HepG2 (cell line): ENCODE results near the gene NOX3. TPM values are rescaled to one million over a fixed set of nuclear protein-coding genes. Genes with fewer than 3 reads are reported as not detected.

Source experiments
- ATAC-seq: fragments of 200-7000 bp; cut with Tn5 transposase; 3 replicates; pipeline ENCODE4 v1.9.1; 2020; ENCODE audit warnings: mild to moderate bottlenecking, moderate library complexity
- BruUV-seq: library from RNA; stranded (reverse); fragments of 400-500 nt; replicated peaks from 2 replicates; lab custom pipeline; 2021; lab: Mats Ljungman, UMichigan
- CTCF ChIA-PET: fragments of 300-600 bp; formaldehyde crosslinking; extraction: SDS; loops from one replicate; lab custom pipeline; 2021; ENCODE audit warnings: low total read pairs, inconsistent platforms, low intra/inter-chr PET ratio; lab: Yijun Ruan, JAX
- POLR2A ChIA-PET: fragments of 350-600 bp; sonication (Branson Sonifier 250); formaldehyde crosslinking; loops from one replicate; lab custom pipeline; 2020; ENCODE audit warnings: antibody characterized with exemption, inconsistent platforms; lab: Yijun Ruan, JAX
- DNase-seq: peaks from one replicate; pipeline ENCODE4 v3.0.0-alpha.2; 2015; ENCODE audit warnings: low spot score
- FAIRE-seq: peaks from 3 replicates; lab custom pipeline; 2011; peaks lifted over from hg19 to GRCh38; lab: Jason Lieb, UNC
- H2AFZ ChIP-seq: one replicate; pipeline ENCODE4 v1.6.1; 2011; ENCODE audit warnings: low read length, inconsistent platforms
- H3K27ac ChIP-seq: fragments of 300-600 bp; 3 replicates; pipeline ENCODE4 v1.8.0; 2011; ENCODE audit warnings: mixed run types, mild to moderate bottlenecking, mixed read lengths, low read length, inconsistent platforms; ENCODE audit not compliant: insufficient read depth; ENCODE audit errors: extremely low read length
- H3K27me3 ChIP-seq, 2 experiments: fragments of 200-600 bp in 1 of 2; 2 replicates in 1 of 2; 3 replicates in 1 of 2; pipeline versions ENCODE4 v1.6.0 to v1.8.0; 2011; ENCODE audit warnings: low read length in 2 of 2, mild to moderate bottlenecking in 2 of 2, moderate library complexity in 2 of 2, inconsistent platforms in 1 of 2; ENCODE audit not compliant: insufficient read depth in 2 of 2, control insufficient read depth in 1 of 2
- H3K36me3 ChIP-seq, 2 experiments: fragments of 200-600 bp in 1 of 2; replicated peaks in 1 of 2; 2 replicates in 1 of 2; 3 replicates in 1 of 2; pipeline versions ENCODE4 v1.5.1 to v1.8.0; 2011; ENCODE audit warnings: low read length in 2 of 2, inconsistent platforms in 1 of 2; ENCODE audit not compliant: insufficient read depth in 2 of 2, control insufficient read depth in 1 of 2
- H3K4me1 ChIP-seq: 2 replicates; pipeline ENCODE4 v1.5.1; 2012; ENCODE audit warnings: low read length, inconsistent platforms; ENCODE audit not compliant: insufficient read depth
- H3K4me2 ChIP-seq: 2 replicates; pipeline ENCODE4 v1.6.0; 2011; ENCODE audit warnings: low read depth, low read length, inconsistent platforms
- H3K4me3 ChIP-seq, 3 experiments: fragments of 200-600 bp in 1 of 3; sonication (generic), shearing (Covaris generic) in 1 of 3; replicated peaks in 1 of 3; 2 replicates each; pipeline ENCODE4 v1.5.1; 2011 to 2016; ENCODE audit warnings: low read length in 3 of 3, inconsistent platforms in 2 of 3, low read depth in 2 of 3, mild to moderate bottlenecking in 2 of 3, control low read depth in 1 of 3, mixed read lengths in 1 of 3; ENCODE audit not compliant: insufficient read depth in 1 of 3
- H3K79me2 ChIP-seq: one replicate; pipeline ENCODE4 v1.6.1; 2011; ENCODE audit warnings: low read length, inconsistent platforms; ENCODE audit not compliant: insufficient read depth
- H3K9ac ChIP-seq: 2 replicates; pipeline ENCODE4 v1.6.0; 2011; ENCODE audit warnings: mild to moderate bottlenecking, low read depth, low read length, inconsistent platforms; ENCODE audit not compliant: insufficient read depth
- H3K9me3 ChIP-seq: 2 replicates; pipeline ENCODE4 v1.5.1; 2012; ENCODE audit warnings: mild to moderate bottlenecking, low read length
- H4K20me1 ChIP-seq: 2 replicates; pipeline ENCODE4 v1.6.0; 2011; ENCODE audit warnings: inconsistent platforms, mild to moderate bottlenecking, low read length, moderate library complexity; ENCODE audit not compliant: insufficient read depth
- FOXJ3 ChIP-seq: sonication (generic); formaldehyde crosslinking; IDR thresholded peaks from 2 replicates; pipeline ENCODE4 v1.4.0; 2020; ENCODE audit warnings: missing genetic modification reagents, mild to moderate bottlenecking, borderline replicate concordance
- GABPB1 ChIP-seq: IDR thresholded peaks from 2 replicates; pipeline ENCODE4 v1.6.1; 2016; ENCODE audit warnings: mild to moderate bottlenecking, missing genetic modification reagents, moderate library complexity, missing compliant biosample characterization
- IRX3 ChIP-seq: sonication (generic); formaldehyde crosslinking; IDR thresholded peaks from 2 replicates; pipeline ENCODE4 v1.8.1; 2023; ENCODE audit warnings: mild to moderate bottlenecking, low read depth, missing genetic modification reagents, borderline replicate concordance
- PHF20 ChIP-seq: sonication (generic); formaldehyde crosslinking; IDR thresholded peaks from 2 replicates; pipeline ENCODE4 v1.5.0; 2020; ENCODE audit warnings: mild to moderate bottlenecking, missing genetic modification reagents
- RAD51 ChIP-seq: fragments of 450-650 bp; IDR thresholded peaks from 2 replicates; pipeline ENCODE4 v1.6.1; 2016; ENCODE audit warnings: borderline replicate concordance
- TCF7 ChIP-seq: sonication (generic); IDR thresholded peaks from 2 replicates; pipeline ENCODE4 v1.6.1; 2016; ENCODE audit warnings: antibody characterized with exemption, low read depth
- ZNF30 ChIP-seq: sonication (generic); formaldehyde crosslinking; IDR thresholded peaks from 2 replicates; pipeline ENCODE4 v1.5.0; 2020; ENCODE audit warnings: mild to moderate bottlenecking, missing genetic modification reagents
- ZNF556 ChIP-seq: sonication (generic); formaldehyde crosslinking; IDR thresholded peaks from 2 replicates; pipeline ENCODE4 v1.4.0; 2020; ENCODE audit warnings: mild to moderate bottlenecking, missing genetic modification reagents, borderline replicate concordance
- ZNF883 ChIP-seq: sonication (generic); formaldehyde crosslinking; IDR thresholded peaks from 2 replicates; pipeline ENCODE4 v1.5.1; 2020; ENCODE audit warnings: mild to moderate bottlenecking, missing genetic modification reagents; ENCODE audit errors: not compliant biosample characterization
- WGBS: methylation state at CpG from one replicate; pipeline ENCODE4 v1.1.6; 2017; ENCODE audit warnings: low lambda C conversion rate; 5-methylcytosine and 5-hydroxymethylcytosine counted together
- in situ Hi-C: cut with HindIII; loops from 2 replicates; pipeline ENCODE4 v1.10.0; 2017; ENCODE audit warnings: low pct_unique_long_range_greater_than_20kb; ENCODE audit not compliant: extremely low pct_ligation_motif_present
- intact Hi-C: fragments of 100-400 bp; cut with micrococcal nuclease; formaldehyde crosslinking; loops from one replicate; pipeline ENCODE4 v1.10.0; 2022; ENCODE audit not compliant: unreplicated experiment
- polyA plus RNA-seq, 8 experiments: library from polyadenylated mRNA; depleted of rRNA in 3 of 8; stranded (reverse) in 7 of 8; unstranded in 1 of 8; fragments of >200 nt; fragmentation: Illumina TruSeq in 4 of 8; extraction: Trizol in 4 of 8; gene quantifications; 2 replicates each; pipeline versions ENCODE4 v1.2.1 to v1.2.3, GENCODE V29; 2011 to 2016; ENCODE audit warnings: low read depth in 4 of 8, missing spikeins in 1 of 8, mixed read lengths in 1 of 8; ENCODE audit not compliant: insufficient read depth in 1 of 8
- total RNA-seq, 5 experiments: library from RNA; depleted of rRNA; stranded (reverse); fragments of >200 nt; fragmentation: Illumina TruSeq; extraction: Trizol; gene quantifications; 2 replicates each; pipeline ENCODE4 v1.2.3, GENCODE V29; 2016; ENCODE audit warnings: low read depth in 1 of 5
- TF ChIP-seq, protein P1 (sequence below): IDR thresholded peaks from 2 replicates; pipeline ENCODE4 v1.6.1; 2016; ENCODE audit warnings: low read depth, control low read depth
- TF ChIP-seq, protein P2 (sequence below): sonication (generic); formaldehyde crosslinking; IDR thresholded peaks from 2 replicates; pipeline ENCODE4 v1.8.0; 2023; ENCODE audit warnings: mild to moderate bottlenecking, missing genetic modification reagents
- TF ChIP-seq, protein P3 (sequence below): IDR thresholded peaks from 2 replicates; pipeline ENCODE4 v1.6.1; 2016; ENCODE audit warnings: low read depth

Gene NOX3
- total and polyA plus RNA-seq, 2 of the 13 experiments (the other 11 are each of a cell fraction or from before 2014, with no cell fraction given): 0.09 to 0.18 TPM

DNA sequence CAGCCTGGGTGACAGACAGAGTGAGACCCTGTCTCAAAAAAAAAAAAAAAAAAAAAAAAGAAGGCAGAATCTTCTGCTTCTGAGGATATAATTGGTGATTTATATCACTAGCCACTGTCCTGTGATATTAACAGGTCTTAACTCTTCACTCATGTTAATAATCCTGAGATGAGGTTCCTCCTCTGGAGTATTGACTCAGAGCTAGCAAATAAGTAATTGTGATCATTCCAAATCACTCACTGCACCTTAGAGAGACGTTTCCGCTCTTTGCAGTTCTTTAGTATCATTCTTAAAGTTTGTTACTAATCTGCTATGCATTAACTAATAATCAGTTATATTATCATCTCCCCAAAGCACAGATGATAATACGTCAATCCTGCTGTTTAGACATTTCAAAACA, 41.6 kb upstream of the NOX3 start:
- ChIA-PET POLR2A (interaction anchor here (1.7 to 2.9 kb wide), 3 partner anchors 10 to 170 kb away, joined by 6 to 14 read pairs (median 7); no protein-coding TSS in a partner anchor), CTCF (no interaction called here)
- Histone ChIP-seq H4K20me1 (no peaks in the 10 kb centered on the region), H2AFZ (no peak overlapping the region), H3K36me3 (no peaks in the 10 kb centered on the region), H3K27me3 (no peaks in the 10 kb centered on the region), H3K4me1 (peaks cover 58% of the 10 kb centered on the region), H3K27ac (no peak overlapping the region), H3K9ac (no peak overlapping the region), H3K4me2 (no peak overlapping the region), H3K9me3 (0 out of 2 replicates have a peak, but pooled peaks cover 9% of the 10 kb centered on the region), H3K4me3 (no peak overlapping the region), H3K79me2 (no peaks in the 10 kb centered on the region)
- WGBS: 98% methylated on average over 3 of the region's 3 CpGs
- intact Hi-C loops: no loop called here
- no peak for TF ChIP-seq IRX3 (CRISPR knock-in tag)
- FAIRE-seq (no peak), DNase-seq (no peak), ATAC-seq (no peak)
- no TSS peak for BruUV-seq
- in situ Hi-C loops: loop anchor here (5.0 kb wide), 1 partner anchor 170 kb away; no protein-coding TSS in a partner anchor

DNA sequence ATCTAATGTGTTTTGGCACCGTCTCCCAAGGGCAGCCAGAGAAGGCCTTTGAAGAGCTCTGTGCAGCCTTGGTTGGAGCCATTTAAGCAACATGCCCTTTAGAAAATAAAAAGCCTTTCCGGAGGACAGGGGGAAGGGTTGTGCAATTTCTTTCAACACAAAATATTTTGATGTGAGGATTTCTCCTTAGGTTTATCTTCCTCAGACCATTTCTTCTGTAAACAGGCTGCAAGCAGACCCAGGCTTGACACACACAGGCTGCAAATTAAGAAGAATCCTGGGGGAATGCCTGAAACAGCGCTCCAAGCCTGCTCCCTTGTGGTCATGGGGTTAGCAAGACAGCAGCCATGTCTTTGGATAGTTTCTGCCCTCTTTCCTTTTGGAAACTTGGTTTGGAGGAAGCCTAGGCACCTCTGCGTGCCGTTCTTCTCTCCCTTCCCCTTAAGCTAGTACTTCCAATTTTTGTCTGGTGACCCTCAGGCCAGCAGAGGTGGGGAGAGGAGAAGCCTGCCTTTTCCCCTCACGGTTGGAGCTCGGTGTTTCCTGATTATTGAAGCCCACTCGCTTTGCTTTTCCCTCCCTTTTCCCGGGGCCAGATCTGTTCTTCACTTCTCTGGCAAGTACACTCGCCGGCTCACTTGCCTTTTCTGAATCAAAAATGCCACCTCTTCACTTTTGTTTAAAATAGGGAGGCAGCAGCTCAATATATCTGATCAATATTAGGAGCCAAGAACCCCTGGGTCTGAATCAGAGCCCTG, 39.6 kb upstream of the NOX3 start:
- in situ Hi-C loops (loop anchor here (5.0 kb wide), 1 partner anchor 168 kb away; no protein-coding TSS in a partner anchor), intact Hi-C loops (loop anchor here (1.0 to 2.0 kb wide), 3 partner anchors 50 to 168 kb away; no protein-coding TSS in a partner anchor)
- H2AFZ ChIP-seq: peak overlapping the region; percentile 29
- H3K27me3 ChIP-seq: no peaks in the 10 kb centered on the region
- no peak overlapping the region for H3K4me3 ChIP-seq
- H3K27ac ChIP-seq: peak overlapping the region; percentile 76
- H3K4me2 ChIP-seq: no peak overlapping the region
- H3K9ac ChIP-seq: peak overlapping the region; percentile 34
- no peaks in the 10 kb centered on the region for H4K20me1 ChIP-seq
- 0 out of 2 replicates have a peak, but pooled peaks cover 9% of the 10 kb centered on the region for H3K9me3 ChIP-seq
- peak; percentile 93 for ATAC-seq
- peaks cover 79% of the 10 kb centered on the region for H3K4me1 ChIP-seq
- DNase-seq: peak; percentile 86
- POLR2A ChIA-PET: interaction anchor here (1.0 to 3.0 kb wide), 5 partner anchors 8 to 168 kb away, joined by 3 to 26 read pairs (median 13); no protein-coding TSS in a partner anchor
- H3K36me3 ChIP-seq: no peaks in the 10 kb centered on the region
- BruUV-seq: no TSS peak
- CTCF ChIA-PET: interaction anchor here (0.9 to 1.7 kb wide), 2 partner anchors 9 to 167 kb away, joined by 3 to 12 read pairs; no protein-coding TSS in a partner anchor
- FAIRE-seq: no peak
- 83% methylated on average over 11 of the region's 11 CpGs for WGBS
- H3K79me2 ChIP-seq: no peaks in the 10 kb centered on the region
- TF ChIP-seq, protein P1, sequence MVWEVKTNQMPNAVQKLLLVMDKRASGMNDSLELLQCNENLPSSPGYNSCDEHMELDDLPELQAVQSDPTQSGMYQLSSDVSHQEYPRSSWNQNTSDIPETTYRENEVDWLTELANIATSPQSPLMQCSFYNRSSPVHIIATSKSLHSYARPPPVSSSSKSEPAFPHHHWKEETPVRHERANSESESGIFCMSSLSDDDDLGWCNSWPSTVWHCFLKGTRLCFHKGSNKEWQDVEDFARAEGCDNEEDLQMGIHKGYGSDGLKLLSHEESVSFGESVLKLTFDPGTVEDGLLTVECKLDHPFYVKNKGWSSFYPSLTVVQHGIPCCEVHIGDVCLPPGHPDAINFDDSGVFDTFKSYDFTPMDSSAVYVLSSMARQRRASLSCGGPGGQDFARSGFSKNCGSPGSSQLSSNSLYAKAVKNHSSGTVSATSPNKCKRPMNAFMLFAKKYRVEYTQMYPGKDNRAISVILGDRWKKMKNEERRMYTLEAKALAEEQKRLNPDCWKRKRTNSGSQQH (CRISPR knock-in tag): no peak
- TF ChIP-seq FOXJ3 (CRISPR knock-in tag): peak; percentile 68; the same call in 1 of the 2 replicates
- peak; percentile 90 for TF ChIP-seq TCF7
- TF ChIP-seq PHF20: no peak
- no peak for TF ChIP-seq ZNF30 (CRISPR knock-in tag)
- TF ChIP-seq RAD51: no peak
- peak; percentile 27; the same call in 1 of the 2 replicates for TF ChIP-seq GABPB1 (CRISPR knock-in tag)
- peak; percentile 38 for TF ChIP-seq ZNF883 (CRISPR knock-in tag)
- TF ChIP-seq, protein P2, sequence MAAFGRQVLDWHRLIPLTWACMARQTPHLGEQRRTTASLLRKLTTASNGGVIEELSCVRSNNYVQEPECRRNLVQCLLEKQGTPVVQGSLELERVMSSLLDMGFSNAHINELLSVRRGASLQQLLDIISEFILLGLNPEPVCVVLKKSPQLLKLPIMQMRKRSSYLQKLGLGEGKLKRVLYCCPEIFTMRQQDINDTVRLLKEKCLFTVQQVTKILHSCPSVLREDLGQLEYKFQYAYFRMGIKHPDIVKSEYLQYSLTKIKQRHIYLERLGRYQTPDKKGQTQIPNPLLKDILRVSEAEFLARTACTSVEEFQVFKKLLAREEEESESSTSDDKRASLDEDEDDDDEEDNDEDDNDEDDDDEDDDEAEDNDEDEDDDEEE (CRISPR knock-in tag): no peak
- 0 out of 2 replicates have a peak, but pooled peaks have one; percentile 15 for TF ChIP-seq ZNF556 (CRISPR knock-in tag)
- TF ChIP-seq, protein P3, sequence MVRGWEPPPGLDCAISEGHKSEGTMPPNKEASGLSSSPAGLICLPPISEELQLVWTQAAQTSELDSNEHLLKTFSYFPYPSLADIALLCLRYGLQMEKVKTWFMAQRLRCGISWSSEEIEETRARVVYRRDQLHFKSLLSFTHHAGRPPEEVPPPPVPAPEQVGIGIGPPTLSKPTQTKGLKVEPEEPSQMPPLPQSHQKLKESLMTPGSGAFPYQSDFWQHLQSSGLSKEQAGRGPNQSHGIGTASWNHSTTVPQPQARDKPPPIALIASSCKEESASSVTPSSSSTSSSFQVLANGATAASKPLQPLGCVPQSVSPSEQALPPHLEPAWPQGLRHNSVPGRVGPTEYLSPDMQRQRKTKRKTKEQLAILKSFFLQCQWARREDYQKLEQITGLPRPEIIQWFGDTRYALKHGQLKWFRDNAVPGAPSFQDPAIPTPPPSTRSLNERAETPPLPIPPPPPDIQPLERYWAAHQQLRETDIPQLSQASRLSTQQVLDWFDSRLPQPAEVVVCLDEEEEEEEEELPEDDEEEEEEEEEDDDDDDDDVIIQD: peak; percentile 70
